Kidney (tissue), 14 donors: ENCODE data around the gene PDE4A. TPM values are rescaled to one million over a fixed set of nuclear protein-coding genes. Genes with fewer than 3 reads are reported as not detected.

ENCODE experiments used
- DNase-seq, 5 donors: peaks; one replicate each; pipeline ENCODE4 v3.0.0-alpha.2; 2013 to 2020
- FAIRE-seq: peaks from 2 replicates; lab custom pipeline; 2012; peaks lifted over from hg19 to GRCh38; lab: Jason Lieb, UNC
- H3K27ac ChIP-seq, 2 donors: one replicate each; pipeline ENCODE4 v1.7.0; 2013; ENCODE audit warnings: low read depth in 2 of 2, low read length in 2 of 2, inconsistent platforms in 1 of 2
- H3K27me3 ChIP-seq: one replicate; pipeline ENCODE4 v1.7.1; 2013; ENCODE audit warnings: low read length, inconsistent platforms; ENCODE audit not compliant: control insufficient read depth, insufficient read depth
- H3K36me3 ChIP-seq, 3 donors: one replicate each; pipeline versions ENCODE4 v1.7.0 to v1.7.1; 2013; ENCODE audit warnings: low read length in 3 of 3, control low read depth in 1 of 3, inconsistent platforms in 1 of 3; ENCODE audit not compliant: insufficient read depth in 3 of 3, control insufficient read depth in 2 of 3
- H3K4me1 ChIP-seq, 3 donors: one replicate each; pipeline versions ENCODE4 v1.7.0 to v1.7.1; 2013; ENCODE audit warnings: low read length in 3 of 3, inconsistent platforms in 1 of 3, low read depth in 1 of 3; ENCODE audit not compliant: control insufficient read depth in 2 of 3, insufficient read depth in 2 of 3
- H3K4me3 ChIP-seq, 3 donors: one replicate each; pipeline versions ENCODE4 v1.7.0 to v1.8.1; 2013; ENCODE audit warnings: low read length in 3 of 3, control low read depth in 1 of 3, inconsistent platforms in 1 of 3
- H3K9ac ChIP-seq, 3 donors: one replicate each; pipeline versions ENCODE4 v1.7.0 to v1.7.1; 2013; ENCODE audit warnings: low read length in 3 of 3, control low read depth in 1 of 3, inconsistent platforms in 1 of 3
- H3K9me3 ChIP-seq, 3 donors: one replicate each; pipeline versions ENCODE4 v1.7.0 to v1.7.1; 2013; ENCODE audit warnings: low read length in 3 of 3, control low read depth in 1 of 3, inconsistent platforms in 1 of 3; ENCODE audit not compliant: control insufficient read depth in 2 of 3, insufficient read depth in 1 of 3
- intact Hi-C: fragments of 100-400 bp; cut with DNase I; formaldehyde crosslinking; loops from one replicate; pipeline ENCODE4 v1.11.1; 2022
- polyA plus RNA-seq: library from polyadenylated mRNA; stranded (reverse); fragments of 350-450 nt; fragmentation: Illumina TruSeq; extraction: RNeasy Lipid Tissue Mini Kit (QIAGEN cat#74804); gene quantifications from one replicate; pipeline ENCODE4 v1.2.3, GENCODE V29; 2014; ENCODE audit warnings: low read depth, low replicate concordance; ENCODE audit not compliant: insufficient read depth
- total RNA-seq: library from RNA; stranded (reverse); fragmentation: NEBNext Ultra II Directional; extraction: Animal tissue kit (Norgen Biotek cat#: 25700); gene quantifications from one replicate; pipeline ENCODE4 v1.2.1, GENCODE V29; 2021
- TF ChIP-seq, protein P1 (sequence below): IDR thresholded peaks from 3 replicates; pipeline ENCODE4 v1.5.1; 2012; ENCODE audit warnings: mild to moderate bottlenecking, moderate library complexity, borderline replicate concordance; ENCODE audit not compliant: insufficient read depth; ENCODE audit errors: extremely low read depth
- donor health status: control.
- donor health status: control.
- donor health status: control.
- donor health status: control.
- donor health status: control.
- donor health status: DM: yes; HTN: yes; CAD: no.
- donor health status: Normal renal cell carcinoma (clear cell type).

The PDE4A gene
- total and polyA plus RNA-seq, 2 donors from 2014 or later, result 4.5 to 17.5 TPM

DNA sequence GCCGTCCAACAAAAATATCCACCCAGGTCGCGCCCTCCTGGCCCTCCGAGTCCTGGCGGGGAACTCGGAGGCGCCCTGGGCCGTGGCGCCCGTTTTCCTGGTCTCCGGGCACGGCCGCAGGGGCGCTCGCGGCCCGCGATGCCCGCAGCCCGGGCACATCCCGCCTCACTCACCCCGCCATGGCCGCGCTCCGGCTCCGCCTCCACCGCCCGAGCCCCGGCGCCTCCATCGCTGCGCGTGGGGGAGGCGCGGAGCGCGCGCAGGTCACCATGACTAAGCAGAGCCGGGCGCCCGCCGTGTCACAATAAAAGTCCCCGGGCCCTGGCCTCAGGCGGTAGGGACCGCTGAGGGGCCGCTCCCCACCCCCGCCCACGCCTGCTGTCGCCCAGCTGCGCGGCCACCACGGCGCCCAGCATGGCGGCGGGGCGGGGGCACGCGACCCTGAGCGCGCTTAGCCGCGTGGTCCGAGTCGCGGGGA is 82.2 kb downstream of the PDE4A start:
- no peak for FAIRE-seq

DNA sequence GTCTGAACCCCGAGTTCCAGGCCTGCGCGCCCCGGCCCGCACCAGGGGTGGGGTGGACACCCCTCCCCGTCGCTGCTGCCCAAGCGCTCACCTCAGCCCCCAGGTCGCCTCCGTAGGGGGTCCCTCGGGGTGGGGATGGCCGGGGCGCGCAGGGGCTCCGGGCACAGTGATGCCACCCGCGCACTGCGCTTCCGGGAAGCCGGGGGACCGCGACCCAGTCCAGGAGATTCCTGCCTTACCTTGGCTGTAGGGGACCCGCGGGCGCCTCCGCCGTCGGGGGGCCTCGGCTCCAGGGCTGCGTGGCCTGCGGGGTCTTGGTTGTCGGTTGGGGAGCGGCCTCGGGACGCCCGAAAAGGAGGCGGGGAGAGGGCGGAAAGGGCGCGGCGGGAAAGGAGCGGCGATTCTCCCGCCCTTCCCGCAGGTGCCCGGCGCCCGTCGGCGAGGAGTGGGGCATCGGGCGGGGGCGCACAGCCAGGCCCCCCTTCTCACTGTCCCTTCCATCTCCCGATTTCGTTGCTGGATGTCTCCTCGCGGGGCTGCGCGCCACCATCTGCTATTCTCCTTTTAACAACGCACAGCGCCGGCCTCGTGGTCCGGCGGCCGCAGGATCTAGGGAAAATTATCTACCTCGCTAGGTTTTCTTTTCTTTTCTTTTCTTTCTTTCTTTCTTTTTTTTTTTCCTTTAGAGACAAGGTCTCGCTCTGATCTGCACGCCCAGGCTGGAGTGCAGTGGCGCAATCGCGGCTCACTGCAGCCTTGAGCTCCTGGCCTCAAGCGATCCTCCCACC is 82.9 kb downstream of the PDE4A start, which contains the start of gene KEAP1:
Gene KEAP1, minus strand, starts transcription at position 355 of the 788 bp plus-strand sequence. CDS start 3,323 bp downstream, outside the sequence.
- FAIRE-seq (no peak), DNase-seq (peak in 3 of 5 donors; percentile 47 to 74 (median 60))
- H3K9ac ChIP-seq, result peak within 1 kb of the TSS; percentile 9 to 88 (median 87)
- no peaks in the 10 kb centered on the region for H3K9me3 ChIP-seq
- H3K27ac ChIP-seq, result peak within 1 kb of the TSS; percentile 94
- H3K36me3 ChIP-seq, result peaks cover 0 to 10% (median 5%) of the 10 kb centered on the region in 3 donors
- H3K4me3 ChIP-seq, result peak within 1 kb of the TSS; percentile 65 to 86 (median 79)
- TF ChIP-seq, protein P1, sequence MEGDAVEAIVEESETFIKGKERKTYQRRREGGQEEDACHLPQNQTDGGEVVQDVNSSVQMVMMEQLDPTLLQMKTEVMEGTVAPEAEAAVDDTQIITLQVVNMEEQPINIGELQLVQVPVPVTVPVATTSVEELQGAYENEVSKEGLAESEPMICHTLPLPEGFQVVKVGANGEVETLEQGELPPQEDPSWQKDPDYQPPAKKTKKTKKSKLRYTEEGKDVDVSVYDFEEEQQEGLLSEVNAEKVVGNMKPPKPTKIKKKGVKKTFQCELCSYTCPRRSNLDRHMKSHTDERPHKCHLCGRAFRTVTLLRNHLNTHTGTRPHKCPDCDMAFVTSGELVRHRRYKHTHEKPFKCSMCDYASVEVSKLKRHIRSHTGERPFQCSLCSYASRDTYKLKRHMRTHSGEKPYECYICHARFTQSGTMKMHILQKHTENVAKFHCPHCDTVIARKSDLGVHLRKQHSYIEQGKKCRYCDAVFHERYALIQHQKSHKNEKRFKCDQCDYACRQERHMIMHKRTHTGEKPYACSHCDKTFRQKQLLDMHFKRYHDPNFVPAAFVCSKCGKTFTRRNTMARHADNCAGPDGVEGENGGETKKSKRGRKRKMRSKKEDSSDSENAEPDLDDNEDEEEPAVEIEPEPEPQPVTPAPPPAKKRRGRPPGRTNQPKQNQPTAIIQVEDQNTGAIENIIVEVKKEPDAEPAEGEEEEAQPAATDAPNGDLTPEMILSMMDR, result no peak
- intact Hi-C loops, result no loop called here
- H3K4me1 ChIP-seq, result peaks cover 0 to 13% (median 0%) of the 10 kb centered on the region in 3 donors
- H3K27me3 ChIP-seq, result no peaks in the 10 kb centered on the region

More for the DNA sequence above, 82.2 kb downstream of the PDE4A start:
- Histone ChIP-seq H3K27me3 (no peaks in the 10 kb centered on the region), H3K27ac (peak overlapping the region; percentile 94), H3K4me1 (peaks cover 0 to 13% (median 0%) of the 10 kb centered on the region in 3 donors), H3K4me3 (peak overlapping the region; percentile 65 to 86 (median 79)), H3K9me3 (no peaks in the 10 kb centered on the region), H3K9ac (peak overlapping the region; percentile 9 to 88 (median 87)), H3K36me3 (peaks cover 0 to 10% (median 5%) of the 10 kb centered on the region in 3 donors)
- TF ChIP-seq, protein P1, result no peak
- DNase-seq, result peak; percentile 95 to 98 (median 96)
- intact Hi-C loops, result no loop called here

DNA sequence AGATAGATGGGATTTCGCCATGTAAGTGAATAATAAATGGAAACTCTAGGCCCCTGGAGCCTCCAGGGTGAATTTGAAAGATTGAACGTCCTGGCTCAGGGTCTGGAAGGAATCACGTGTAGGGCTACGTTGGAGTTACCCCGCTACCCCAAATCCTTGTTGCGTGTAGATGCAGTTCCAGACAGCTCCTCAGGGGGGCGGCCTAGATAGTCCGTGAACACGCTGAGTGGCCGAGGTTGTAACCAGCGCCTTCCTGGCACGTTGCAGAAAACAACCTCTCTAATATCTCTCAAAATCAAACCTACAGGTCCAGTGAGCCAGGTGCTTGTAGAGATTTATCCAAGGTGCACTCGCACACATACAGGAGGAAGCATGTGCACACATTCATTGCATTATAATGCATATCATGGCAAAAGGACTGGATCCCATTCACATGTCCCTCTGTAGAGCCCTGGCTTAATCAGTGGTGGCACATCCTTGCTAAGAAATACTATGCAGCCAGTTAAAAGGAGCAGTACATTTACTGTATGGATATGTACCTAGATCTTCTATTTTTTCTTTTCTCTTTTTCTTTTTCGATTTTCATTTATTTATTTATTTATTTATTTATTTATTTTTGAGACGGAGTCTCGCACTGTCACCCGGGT is 85.4 kb downstream of the PDE4A start:
- TF ChIP-seq, protein P1, result peak; percentile 66
- Histone ChIP-seq H3K36me3 (no peaks in the 10 kb centered on the region), H3K9ac (no peak overlapping the region), H3K4me3 (no peak overlapping the region), H3K9me3 (no peaks in the 10 kb centered on the region), H3K4me1 (peaks cover 0 to 5% (median 0%) of the 10 kb centered on the region in 3 donors), H3K27me3 (no peaks in the 10 kb centered on the region), H3K27ac (no peak overlapping the region)
- intact Hi-C loops, result no loop called here
- peak in 4 of 5 donors; percentile 51 to 87 (median 70) for DNase-seq
- FAIRE-seq, result no peak
